Measurements from ENCODE around the gene ADAM19. TPM values are rescaled to one million over a fixed set of nuclear protein-coding genes. Genes with fewer than 3 reads are reported as not detected.

The ADAM19 gene
- total and polyA plus RNA-seq, 2 experiments from 2014 or later: 9.1 to 13.2 TPM

GRCh38 chr5:157509587-157509986, 66.0 kb downstream of the ADAM19 start (continued):
- TF ChIP-seq, protein P1, sequence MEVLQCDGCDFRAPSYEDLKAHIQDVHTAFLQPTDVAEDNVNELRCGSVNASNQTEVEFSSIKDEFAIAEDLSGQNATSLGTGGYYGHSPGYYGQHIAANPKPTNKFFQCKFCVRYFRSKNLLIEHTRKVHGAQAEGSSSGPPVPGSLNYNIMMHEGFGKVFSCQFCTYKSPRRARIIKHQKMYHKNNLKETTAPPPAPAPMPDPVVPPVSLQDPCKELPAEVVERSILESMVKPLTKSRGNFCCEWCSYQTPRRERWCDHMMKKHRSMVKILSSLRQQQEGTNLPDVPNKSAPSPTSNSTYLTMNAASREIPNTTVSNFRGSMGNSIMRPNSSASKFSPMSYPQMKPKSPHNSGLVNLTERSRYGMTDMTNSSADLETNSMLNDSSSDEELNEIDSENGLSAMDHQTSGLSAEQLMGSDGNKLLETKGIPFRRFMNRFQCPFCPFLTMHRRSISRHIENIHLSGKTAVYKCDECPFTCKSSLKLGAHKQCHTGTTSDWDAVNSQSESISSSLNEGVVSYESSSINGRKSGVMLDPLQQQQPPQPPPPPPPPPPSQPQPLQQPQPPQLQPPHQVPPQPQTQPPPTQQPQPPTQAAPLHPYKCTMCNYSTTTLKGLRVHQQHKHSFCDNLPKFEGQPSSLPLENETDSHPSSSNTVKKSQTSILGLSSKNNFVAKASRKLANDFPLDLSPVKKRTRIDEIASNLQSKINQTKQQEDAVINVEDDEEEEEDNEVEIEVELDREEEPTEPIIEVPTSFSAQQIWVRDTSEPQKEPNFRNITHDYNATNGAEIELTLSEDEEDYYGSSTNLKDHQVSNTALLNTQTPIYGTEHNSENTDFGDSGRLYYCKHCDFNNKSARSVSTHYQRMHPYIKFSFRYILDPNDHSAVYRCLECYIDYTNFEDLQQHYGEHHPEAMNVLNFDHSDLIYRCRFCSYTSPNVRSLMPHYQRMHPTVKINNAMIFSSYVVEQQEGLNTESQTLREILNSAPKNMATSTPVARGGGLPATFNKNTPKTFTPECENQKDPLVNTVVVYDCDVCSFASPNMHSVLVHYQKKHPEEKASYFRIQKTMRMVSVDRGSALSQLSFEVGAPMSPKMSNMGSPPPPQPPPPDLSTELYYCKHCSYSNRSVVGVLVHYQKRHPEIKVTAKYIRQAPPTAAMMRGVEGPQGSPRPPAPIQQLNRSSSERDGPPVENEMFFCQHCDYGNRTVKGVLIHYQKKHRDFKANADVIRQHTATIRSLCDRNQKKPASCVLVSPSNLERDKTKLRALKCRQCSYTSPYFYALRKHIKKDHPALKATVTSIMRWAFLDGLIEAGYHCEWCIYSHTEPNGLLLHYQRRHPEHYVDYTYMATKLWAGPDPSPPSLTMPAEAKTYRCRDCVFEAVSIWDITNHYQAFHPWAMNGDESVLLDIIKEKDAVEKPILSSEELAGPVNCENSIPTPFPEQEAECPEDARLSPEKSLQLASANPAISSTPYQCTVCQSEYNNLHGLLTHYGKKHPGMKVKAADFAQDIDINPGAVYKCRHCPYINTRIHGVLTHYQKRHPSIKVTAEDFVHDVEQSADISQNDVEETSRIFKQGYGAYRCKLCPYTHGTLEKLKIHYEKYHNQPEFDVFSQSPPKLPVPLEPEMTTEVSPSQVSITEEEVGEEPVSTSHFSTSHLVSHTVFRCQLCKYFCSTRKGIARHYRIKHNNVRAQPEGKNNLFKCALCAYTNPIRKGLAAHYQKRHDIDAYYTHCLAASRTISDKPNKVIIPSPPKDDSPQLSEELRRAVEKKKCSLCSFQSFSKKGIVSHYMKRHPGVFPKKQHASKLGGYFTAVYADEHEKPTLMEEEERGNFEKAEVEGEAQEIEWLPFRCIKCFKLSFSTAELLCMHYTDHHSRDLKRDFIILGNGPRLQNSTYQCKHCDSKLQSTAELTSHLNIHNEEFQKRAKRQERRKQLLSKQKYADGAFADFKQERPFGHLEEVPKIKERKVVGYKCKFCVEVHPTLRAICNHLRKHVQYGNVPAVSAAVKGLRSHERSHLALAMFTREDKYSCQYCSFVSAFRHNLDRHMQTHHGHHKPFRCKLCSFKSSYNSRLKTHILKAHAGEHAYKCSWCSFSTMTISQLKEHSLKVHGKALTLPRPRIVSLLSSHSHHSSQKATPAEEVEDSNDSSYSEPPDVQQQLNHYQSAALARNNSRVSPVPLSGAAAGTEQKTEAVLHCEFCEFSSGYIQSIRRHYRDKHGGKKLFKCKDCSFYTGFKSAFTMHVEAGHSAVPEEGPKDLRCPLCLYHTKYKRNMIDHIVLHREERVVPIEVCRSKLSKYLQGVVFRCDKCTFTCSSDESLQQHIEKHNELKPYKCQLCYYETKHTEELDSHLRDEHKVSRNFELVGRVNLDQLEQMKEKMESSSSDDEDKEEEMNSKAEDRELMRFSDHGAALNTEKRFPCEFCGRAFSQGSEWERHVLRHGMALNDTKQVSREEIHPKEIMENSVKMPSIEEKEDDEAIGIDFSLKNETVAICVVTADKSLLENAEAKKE (CRISPR knock-in tag; IDR thresholded peaks at IDR 0.05): no peak
- TF ChIP-seq ZNF331 (CRISPR knock-in tag; IDR thresholded peaks at IDR 0.05; ENCODE audit: low read depth) (no peak), EZH2 (IDR thresholded peaks at IDR 0.05; ENCODE audit: low read depth, unreplicated experiment) (no peak)

- no peaks in the 10 kb centered on the region for H4K20me1 ChIP-seq (replicated peaks; ENCODE audit: insufficient read depth)
- H3K4me1 Mint-ChIP-seq: no peaks in the 10 kb centered on the region
- peaks cover 8% of the 10 kb centered on the region; the same call in 1 of the 2 replicates for H3K9me2 ChIP-seq (ENCODE audit: insufficient read depth)
- H3K9me3 Mint-ChIP-seq: no peaks in the 10 kb centered on the region
- no peaks in the 10 kb centered on the region for H3F3A ChIP-seq (replicated peaks; ENCODE audit: low read depth)
- H3K4me2 ChIP-seq: no peak overlapping the region
- no peak overlapping the region for H2AFZ ChIP-seq
- H3K36me3 ChIP-seq (ENCODE audit: insufficient read depth): peaks cover 9% of the 10 kb centered on the region
- no peaks in the 10 kb centered on the region for H3K27me3 ChIP-seq (ENCODE audit: insufficient read depth)
- 0 out of 3 replicates have a peak, but pooled peaks cover 3% of the 10 kb centered on the region for H3K36me3 Mint-ChIP-seq (ENCODE audit: low read depth)
- no peak overlapping the region for H3K4me3 Mint-ChIP-seq
- no peaks in the 10 kb centered on the region for H3K4me1 ChIP-seq (ENCODE audit: insufficient read depth)
- DNase-seq (ENCODE audit: low spot score) (no peak), ATAC-seq (no peak)
- TF ChIP-seq, protein P2, sequence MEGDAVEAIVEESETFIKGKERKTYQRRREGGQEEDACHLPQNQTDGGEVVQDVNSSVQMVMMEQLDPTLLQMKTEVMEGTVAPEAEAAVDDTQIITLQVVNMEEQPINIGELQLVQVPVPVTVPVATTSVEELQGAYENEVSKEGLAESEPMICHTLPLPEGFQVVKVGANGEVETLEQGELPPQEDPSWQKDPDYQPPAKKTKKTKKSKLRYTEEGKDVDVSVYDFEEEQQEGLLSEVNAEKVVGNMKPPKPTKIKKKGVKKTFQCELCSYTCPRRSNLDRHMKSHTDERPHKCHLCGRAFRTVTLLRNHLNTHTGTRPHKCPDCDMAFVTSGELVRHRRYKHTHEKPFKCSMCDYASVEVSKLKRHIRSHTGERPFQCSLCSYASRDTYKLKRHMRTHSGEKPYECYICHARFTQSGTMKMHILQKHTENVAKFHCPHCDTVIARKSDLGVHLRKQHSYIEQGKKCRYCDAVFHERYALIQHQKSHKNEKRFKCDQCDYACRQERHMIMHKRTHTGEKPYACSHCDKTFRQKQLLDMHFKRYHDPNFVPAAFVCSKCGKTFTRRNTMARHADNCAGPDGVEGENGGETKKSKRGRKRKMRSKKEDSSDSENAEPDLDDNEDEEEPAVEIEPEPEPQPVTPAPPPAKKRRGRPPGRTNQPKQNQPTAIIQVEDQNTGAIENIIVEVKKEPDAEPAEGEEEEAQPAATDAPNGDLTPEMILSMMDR (conservative IDR thresholded peaks at IDR 0.05; ENCODE audit: low read depth in 2 of 2): no peak
- H3K27me3 Mint-ChIP-seq (ENCODE audit: insufficient read depth, low read depth, poor library complexity): no peaks in the 10 kb centered on the region
- H3K27ac Mint-ChIP-seq: no peak overlapping the region
- H3K79me2 ChIP-seq (replicated peaks; ENCODE audit: insufficient read depth): no peaks in the 10 kb centered on the region
- H3K4me3 ChIP-seq: no peak overlapping the region
- H3K27ac ChIP-seq (ENCODE audit: low read depth): no peak overlapping the region
Observed at GRCh38 chr5:157509093-157509492, 66.5 kb downstream of the ADAM19 start.

Data from GM23338 (cell line).